KOPT-K1 (cell line): Measurements from ENCODE around the gene ARHGEF10L.

Source experiments
- H3K27ac ChIP-seq: fragments of 200-600 bp; sonication (generic); 2 replicates; pipeline ENCODE4 v1.5.1; 2016; ENCODE audit warnings: antibody characterized with exemption, mild to moderate bottlenecking, low read depth, low read length; ENCODE audit not compliant: poor library complexity, severe bottlenecking
- H3K36me3 ChIP-seq: fragments of 200-600 bp; sonication (generic); 2 replicates; pipeline ENCODE4 v1.5.1; 2017; ENCODE audit warnings: antibody characterized with exemption, mild to moderate bottlenecking, low read length, moderate library complexity; ENCODE audit not compliant: insufficient read depth
- H3K9me3 ChIP-seq: fragments of 200-600 bp; sonication (generic); 2 replicates; pipeline ENCODE4 v1.5.1; 2017; ENCODE audit warnings: antibody characterized with exemption, low read length, mild to moderate bottlenecking; ENCODE audit not compliant: insufficient read depth, poor library complexity, severe bottlenecking

ARHGEF10L gene

DNA sequence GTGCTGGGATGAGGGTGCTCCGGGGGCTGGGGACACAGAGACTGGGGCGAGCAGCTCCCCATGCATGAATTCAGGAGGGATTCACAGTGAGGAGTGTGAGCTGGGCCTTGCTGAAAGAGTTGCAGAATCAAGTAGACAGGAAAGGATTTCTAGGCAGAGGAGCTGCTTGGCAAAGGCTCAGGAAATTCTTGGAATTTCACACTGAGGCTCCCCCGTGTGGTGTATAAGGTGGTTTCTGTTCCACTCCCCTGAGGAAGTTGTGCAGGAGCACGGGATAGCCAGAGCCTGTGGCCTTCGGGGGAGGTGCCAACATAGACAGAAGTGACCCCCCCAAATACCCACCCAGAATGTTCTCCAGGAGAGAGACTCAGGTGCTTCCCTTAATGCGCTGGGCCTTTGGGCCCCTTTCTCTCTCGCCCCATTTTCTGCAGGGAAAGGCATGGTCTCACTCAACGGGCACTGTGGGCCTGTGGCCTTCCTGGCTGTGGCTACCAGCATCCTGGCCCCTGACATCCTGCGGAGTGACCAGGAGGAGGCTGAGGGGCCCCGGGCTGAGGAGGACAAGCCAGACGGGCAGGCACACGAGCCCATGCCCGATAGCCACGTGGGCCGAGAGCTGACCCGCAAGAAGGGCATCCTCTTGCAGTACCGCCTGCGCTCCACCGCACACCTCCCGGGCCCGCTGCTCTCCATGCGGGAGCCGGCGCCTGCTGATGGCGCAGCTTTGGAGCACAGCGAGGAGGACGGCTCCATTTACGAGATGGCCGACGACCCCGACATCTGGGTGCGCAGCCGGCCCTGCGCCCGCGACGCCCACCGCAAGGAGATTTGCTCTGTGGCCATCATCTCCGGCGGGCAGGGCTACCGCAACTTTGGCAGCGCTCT lies 157.2 kb downstream of the ARHGEF10L start:
- no peaks in the 10 kb centered on the region for H3K9me3 ChIP-seq
- H3K27ac ChIP-seq = no peak overlapping the region
- no peaks in the 10 kb centered on the region for H3K36me3 ChIP-seq

DNA sequence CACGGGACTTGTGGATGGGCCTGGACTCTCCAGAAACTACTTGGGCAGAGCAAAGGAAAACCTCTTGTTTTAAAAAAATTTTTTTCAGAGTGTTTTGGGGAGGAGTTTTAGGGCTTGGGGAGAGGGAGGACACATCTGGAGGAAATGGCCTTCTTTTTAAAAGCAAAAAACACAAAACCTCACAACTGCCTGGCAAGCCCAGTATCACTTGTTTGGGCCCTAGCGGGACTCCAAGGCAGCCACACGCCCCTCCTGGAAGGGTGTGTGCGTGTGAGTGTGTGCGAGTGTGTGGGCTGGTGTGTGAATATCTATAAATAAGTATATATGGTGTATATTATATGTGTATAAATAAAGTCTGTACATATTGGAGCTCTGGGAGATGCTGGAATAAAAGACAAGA lies 158.0 kb downstream of the ARHGEF10L start:
- H3K27ac ChIP-seq = no peak overlapping the region
- no peaks in the 10 kb centered on the region for H3K9me3 ChIP-seq
- no peaks in the 10 kb centered on the region for H3K36me3 ChIP-seq

DNA sequence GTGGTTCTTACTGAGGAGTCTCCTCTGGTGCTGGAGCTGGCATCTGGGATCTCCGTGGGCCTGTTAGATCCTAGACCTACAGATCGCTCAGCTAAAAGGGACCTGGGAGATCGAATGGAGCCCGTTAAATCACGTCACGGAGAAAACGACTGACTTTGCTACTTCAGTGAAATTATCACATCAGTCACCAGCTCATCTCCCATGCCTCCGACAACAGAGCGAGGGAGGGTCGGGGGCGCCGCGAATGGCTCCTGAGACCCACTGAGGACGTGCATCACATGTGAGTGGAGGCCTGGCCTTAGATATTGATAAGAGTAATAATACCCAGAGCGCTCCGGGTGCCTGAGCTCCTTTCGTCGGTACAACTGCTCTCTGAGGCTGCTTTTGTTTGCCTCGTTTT lies 160.1 kb downstream of the ARHGEF10L start:
- Histone ChIP-seq H3K36me3 (no peaks in the 10 kb centered on the region), H3K27ac (no peak overlapping the region), H3K9me3 (no peaks in the 10 kb centered on the region)

DNA sequence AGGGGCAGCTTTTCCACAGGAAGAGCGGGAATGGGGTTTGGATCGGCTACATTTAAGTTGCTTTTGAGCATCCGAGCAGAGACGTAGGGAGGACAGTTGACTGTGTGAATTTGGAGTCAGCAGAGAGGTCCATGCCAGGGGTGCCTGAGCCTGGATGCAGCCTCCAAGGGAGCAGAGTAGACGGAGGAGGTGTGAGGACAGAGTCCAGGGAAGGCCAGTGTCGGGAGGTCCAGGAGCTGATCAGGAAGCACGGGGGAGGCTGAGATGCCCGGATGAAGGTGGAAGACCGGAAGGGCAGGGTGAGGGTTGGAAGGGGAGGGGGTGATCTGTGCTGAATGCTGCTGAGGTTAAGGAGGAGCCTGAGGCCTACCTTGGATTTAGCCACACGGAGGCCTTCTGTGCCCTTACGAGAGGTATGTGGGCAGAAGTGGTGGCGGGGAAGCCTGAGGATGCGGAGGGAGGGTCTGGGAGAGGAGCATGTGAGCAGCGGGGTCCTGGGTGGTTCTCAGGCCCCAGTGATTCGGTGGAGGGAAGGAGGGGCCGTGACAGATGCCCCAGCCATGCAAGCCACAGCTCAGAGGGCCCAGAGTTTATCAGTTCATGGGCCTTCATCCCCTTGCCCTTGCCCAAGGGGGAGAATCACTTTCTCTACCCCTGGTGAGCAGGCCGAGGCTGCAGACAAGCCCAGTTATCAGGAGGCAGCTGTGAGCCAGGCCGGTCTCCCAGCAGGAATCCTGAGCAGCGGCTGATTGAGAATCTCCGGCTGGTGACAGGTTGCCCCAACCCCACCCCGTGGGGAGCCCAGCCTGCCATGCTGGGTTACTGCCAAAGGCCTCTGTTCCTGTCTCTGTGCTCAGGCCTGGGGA lies 161.7 kb downstream of the ARHGEF10L start:
- Histone ChIP-seq H3K9me3 (no peaks in the 10 kb centered on the region), H3K27ac (no peak overlapping the region), H3K36me3 (no peaks in the 10 kb centered on the region)

DNA sequence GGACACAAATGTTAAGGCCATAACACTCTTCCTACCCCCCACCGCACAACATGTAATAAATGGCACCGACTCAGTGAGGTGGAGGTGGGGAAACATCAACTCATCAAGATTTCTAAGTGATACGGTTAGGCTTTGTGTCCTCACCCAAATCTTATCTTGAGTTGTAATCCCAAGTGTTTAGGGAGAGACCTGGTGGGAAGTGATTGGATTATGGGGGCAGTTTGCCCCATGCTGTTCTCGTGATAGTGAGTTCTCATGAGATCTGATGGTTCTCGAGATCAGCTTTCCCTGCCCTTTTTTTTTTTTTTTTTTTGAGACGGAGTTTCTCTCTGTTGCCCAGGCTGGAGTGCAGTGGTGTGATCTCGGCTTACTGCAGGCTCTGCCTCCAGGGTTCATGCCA lies 164.7 kb downstream of the ARHGEF10L start:
- no peaks in the 10 kb centered on the region for H3K9me3 ChIP-seq
- H3K36me3 ChIP-seq = no peaks in the 10 kb centered on the region
- H3K27ac ChIP-seq = no peak overlapping the region

DNA sequence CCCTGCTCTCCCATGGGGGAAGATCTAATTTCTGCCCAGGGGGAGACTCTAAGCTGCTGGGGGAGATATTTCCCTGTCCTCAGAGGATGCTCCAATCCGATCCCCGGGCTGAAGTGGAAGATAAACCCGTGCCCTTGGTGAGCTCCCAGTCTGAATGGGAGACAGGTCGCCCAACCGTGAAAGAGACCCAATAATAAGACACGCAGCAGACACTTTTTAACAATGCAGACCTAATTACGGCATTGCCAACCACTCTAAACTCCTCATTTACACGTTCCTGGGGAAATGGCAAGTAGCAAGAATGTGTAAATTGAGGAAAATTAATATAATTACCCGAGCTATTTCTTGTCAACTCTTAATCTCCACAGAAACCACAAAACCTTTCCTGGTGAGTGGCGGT lies 166.9 kb downstream of the ARHGEF10L start:
- no peaks in the 10 kb centered on the region for H3K36me3 ChIP-seq
- no peak overlapping the region for H3K27ac ChIP-seq
- H3K9me3 ChIP-seq = no peaks in the 10 kb centered on the region

DNA sequence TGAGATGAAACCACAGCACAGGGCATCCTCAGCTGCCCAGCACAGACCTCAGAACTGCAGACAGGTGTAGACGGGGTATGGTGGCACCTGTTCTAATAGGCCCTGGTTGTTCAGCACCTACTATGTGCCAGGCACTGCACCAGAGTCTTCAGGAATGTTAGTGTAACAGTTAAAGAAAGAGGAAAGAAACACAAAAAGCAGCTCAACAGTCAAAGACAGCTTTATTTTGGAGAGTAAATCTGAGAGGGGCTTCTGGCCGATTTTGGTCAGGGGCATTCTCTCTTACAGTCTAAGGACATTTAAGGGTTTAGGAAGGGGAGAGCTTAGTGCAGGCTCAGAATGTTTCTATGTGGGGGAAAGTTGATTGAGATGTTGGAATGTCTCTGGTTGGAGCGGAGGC lies 170.5 kb downstream of the ARHGEF10L start:
- no peak overlapping the region for H3K27ac ChIP-seq
- H3K9me3 ChIP-seq = no peaks in the 10 kb centered on the region
- H3K36me3 ChIP-seq = no peaks in the 10 kb centered on the region

DNA sequence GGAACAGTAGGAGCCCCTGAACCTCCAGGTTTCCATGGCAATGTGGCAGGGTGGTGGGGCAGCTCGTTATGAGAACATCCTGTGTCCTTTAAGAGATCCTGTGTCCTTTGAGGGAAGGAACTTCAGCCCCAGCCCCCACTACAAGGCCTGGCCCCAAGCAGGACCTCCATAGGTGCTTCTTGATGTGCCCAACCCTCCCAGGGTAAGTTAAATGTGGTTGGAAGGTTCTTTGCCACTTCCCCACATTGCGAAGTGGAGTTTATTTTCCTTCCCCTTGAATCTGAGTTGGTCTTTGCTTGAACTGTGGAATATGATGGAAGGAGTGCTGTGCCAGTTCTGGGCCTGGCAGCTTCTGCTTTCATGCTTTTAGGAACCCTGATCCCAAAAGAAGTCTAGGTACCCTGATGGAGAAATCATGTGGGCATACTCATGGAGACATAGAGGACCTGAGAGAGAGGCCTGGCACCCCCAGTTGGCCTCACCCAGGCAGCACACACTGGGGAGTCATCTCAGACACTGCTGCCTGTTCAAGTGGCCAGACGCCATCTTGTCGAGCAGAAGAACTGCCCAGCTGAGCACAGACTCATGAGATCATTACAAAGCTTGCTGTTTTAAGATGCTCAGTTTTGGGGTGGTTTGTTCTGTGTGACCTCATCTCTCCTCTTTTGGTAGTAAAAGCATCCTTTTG lies 171.5 kb downstream of the ARHGEF10L start:
- H3K36me3 ChIP-seq = no peaks in the 10 kb centered on the region
- no peak overlapping the region for H3K27ac ChIP-seq
- no peaks in the 10 kb centered on the region for H3K9me3 ChIP-seq

DNA sequence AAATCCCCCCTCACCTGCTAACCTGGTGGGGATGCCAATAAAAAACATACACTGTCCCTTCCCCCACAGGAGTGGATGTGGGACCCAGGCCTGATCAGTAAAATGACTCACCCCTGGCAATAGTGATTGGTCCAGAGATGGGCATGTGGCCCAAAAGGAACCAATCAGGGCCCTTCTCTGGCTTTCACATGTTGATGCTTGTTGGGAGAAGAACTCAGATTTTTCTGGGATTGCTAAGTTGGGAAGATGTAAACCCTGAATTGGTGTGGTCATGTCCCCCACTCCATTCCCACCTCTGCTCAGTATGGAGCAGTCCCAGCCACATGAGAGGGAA lies 172.0 kb downstream of the ARHGEF10L start:
- Histone ChIP-seq H3K27ac (no peak overlapping the region), H3K36me3 (no peaks in the 10 kb centered on the region), H3K9me3 (no peaks in the 10 kb centered on the region)

DNA sequence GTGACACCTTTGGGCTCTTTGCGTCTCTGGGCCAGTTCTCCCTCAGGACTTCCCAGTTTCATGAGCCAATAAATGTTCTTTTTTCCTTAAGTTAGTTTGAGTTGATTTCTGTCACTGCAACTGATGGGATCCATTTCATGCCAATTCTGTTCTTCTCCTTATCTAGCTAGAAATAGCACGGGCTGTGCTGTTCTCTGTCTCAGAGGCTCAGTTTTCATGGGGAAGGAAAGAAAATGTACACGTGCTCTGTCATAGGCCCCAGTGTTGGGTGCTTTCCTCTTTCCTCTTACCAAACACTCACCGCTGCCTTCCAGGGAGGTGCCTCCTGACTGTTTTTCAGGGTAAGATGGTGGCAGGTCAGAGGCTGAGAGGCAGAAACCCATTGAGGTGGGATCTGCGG lies 172.4 kb downstream of the ARHGEF10L start:
- Histone ChIP-seq H3K36me3 (no peaks in the 10 kb centered on the region), H3K27ac (no peak overlapping the region), H3K9me3 (no peaks in the 10 kb centered on the region)

DNA sequence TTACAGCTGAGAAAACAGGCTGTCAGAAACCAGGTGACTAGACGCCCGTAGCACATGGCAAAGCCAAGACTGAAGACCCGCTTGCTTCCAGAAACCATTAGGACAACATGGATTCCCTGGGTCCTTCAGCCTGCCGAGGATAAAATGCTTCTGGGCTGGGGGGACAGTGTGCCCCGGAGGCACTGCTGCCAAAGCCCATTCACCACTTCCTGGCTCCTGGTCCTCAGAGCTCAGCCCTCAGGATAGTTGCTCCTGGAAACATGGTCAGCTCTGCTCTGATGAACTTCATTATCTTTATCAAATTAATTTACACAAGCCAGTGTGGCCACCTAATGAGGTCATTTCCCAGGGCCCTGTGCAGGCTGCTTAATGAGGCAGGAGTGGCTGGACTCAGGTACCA lies 174.5 kb downstream of the ARHGEF10L start:
- Histone ChIP-seq H3K9me3 (no peaks in the 10 kb centered on the region), H3K27ac (no peak overlapping the region), H3K36me3 (no peaks in the 10 kb centered on the region)

DNA sequence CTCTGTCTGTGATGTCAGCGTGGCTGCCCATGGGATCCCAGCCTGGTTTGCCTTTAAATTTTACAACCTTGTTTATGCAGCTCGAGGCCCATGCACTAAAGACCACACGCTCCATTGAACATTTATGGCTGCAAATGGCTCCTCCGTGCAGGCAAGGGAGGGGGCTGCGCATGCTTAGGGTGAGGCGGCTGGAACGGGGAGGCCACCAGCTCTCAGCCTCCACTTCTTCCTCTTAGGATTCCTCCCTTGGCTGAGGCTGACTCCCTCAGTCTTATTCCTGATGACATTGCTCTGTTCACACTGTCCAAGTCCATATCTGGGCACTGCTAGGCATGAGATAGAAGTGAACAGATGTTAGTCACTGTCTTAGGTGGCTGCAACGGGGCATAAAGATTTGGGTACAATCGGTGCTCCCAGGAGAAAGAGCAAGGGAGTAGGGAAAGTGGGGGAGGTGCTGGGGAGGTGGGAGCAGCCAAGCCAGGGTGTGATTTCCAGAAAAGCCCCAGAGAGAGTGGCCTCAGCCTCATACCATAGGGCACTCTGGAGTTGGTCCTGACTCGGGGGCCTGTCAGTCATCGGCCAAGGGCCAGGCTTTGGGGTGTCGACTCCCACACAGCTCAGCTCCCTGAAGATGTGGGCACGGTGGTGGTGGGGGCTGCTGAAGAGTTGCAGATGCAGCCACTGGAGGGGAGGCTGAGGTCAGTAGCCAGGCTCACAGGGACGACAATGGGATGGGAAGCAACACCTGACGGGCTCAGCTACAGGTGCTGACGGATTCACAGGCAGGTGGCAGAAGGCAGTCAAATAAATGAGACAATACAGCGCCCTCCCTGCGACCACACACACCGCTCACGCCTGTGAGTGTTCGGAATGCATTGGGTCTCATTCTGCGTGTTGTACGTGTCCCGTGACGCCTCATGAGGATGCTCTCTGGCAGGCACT lies 178.4 kb downstream of the ARHGEF10L start:
- no peaks in the 10 kb centered on the region for H3K9me3 ChIP-seq
- H3K27ac ChIP-seq = no peak overlapping the region
- no peaks in the 10 kb centered on the region for H3K36me3 ChIP-seq

DNA sequence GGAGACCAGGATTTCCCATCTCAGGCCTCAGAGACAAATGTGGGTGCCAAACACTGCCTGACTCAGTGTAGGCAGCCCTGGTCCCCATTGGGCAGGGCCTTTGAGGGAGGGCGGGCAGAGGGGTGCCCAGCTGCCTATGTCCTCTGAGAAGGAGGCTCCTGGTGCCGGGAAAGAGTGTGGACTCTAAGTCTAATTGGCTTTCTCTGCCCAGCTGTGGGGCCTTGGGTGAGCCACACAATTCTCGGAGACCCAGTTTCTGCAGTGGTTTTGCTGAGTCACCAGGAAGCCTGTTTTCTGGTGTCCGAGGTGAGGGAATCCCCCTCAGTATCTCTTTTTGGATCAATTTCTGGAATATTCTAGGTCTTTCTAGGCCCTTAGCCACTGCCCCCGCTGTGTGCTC lies 180.4 kb downstream of the ARHGEF10L start:
- Histone ChIP-seq H3K27ac (no peak overlapping the region), H3K36me3 (no peaks in the 10 kb centered on the region), H3K9me3 (no peaks in the 10 kb centered on the region)

DNA sequence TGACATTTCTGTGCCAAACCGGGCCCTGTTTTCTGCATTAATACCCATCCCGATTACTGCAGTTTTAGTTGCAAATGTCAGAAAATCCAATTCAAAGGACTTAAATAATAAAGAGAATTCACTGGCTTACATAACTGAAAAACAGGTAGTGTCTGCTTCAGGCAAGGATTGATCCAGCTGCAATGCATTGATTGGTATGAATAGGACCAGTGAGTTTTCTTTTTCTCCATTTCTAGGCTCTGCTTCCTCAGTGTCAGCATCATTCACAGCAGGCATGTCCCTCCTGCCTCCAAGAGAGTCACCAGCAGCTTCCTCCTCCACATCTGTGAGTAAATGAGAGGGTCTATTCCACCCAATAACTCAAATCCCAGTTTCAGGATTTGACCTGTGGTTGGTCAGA lies 181.9 kb downstream of the ARHGEF10L start:
- Histone ChIP-seq H3K27ac (no peak overlapping the region), H3K36me3 (no peaks in the 10 kb centered on the region), H3K9me3 (no peaks in the 10 kb centered on the region)
